NT2/D1 (cell line): ENCODE results near the gene CYP4F8.
"Not testable (repeated sequence)": the region's sequence is repeated elsewhere in the genome, so short reads cannot be mapped to it uniquely, and the experiment has no call there.

Source experiments
- DNase-seq: peaks from one replicate; pipeline ENCODE4 v3.0.0-alpha.2; 2011; ENCODE audit warnings: low read depth, low spot score
- H3K27me3 ChIP-seq: 2 replicates; pipeline ENCODE4 v1.6.0; 2011; ENCODE audit warnings: mild to moderate bottlenecking; ENCODE audit not compliant: insufficient read length, insufficient read depth
- H3K36me3 ChIP-seq: 2 replicates; pipeline ENCODE4 v1.6.1; 2011; ENCODE audit warnings: mild to moderate bottlenecking, low read length, mixed read lengths; ENCODE audit not compliant: insufficient read depth, insufficient read length
- H3K4me1 ChIP-seq: 2 replicates; pipeline ENCODE4 v1.5.1; 2011; ENCODE audit not compliant: insufficient read depth, insufficient read length
- H3K4me3 ChIP-seq: 2 replicates; pipeline ENCODE4 v1.5.1; 2011; ENCODE audit warnings: low read depth; ENCODE audit not compliant: insufficient read length
- H3K9ac ChIP-seq: 2 replicates; pipeline ENCODE4 v1.6.0; 2011; ENCODE audit warnings: low read depth; ENCODE audit not compliant: insufficient read length
- H3K9me3 ChIP-seq: 2 replicates; pipeline ENCODE4 v1.5.1; 2011; ENCODE audit warnings: mild to moderate bottlenecking, low read length; ENCODE audit not compliant: insufficient read depth
- SUZ12 ChIP-seq: IDR thresholded peaks from 2 replicates; pipeline ENCODE4 v1.6.1; 2011; ENCODE audit not compliant: insufficient read length, insufficient read depth; ENCODE audit errors: extremely low read depth
- YY1 ChIP-seq: IDR thresholded peaks from 2 replicates; pipeline ENCODE4 v1.6.1; 2011; ENCODE audit not compliant: insufficient read length, insufficient read depth
- ZNF274 ChIP-seq: IDR thresholded peaks from 2 replicates; pipeline ENCODE4 v1.6.1; 2011; ENCODE audit warnings: mild to moderate bottlenecking, low read depth, low read length

The CYP4F8 gene

GRCh38 chr19:15595069-15595468 lies 19.9 kb upstream of the CYP4F8 start:
- H3K27me3 ChIP-seq, result no peaks in the 10 kb centered on the region
- no peak overlapping the region for H3K9ac ChIP-seq
- TF ChIP-seq ZNF274 (no peak), SUZ12 (no peak), YY1 (no peak)
- no peak overlapping the region for H3K4me3 ChIP-seq
- H3K36me3 ChIP-seq, result no peaks in the 10 kb centered on the region
- H3K9me3 ChIP-seq, result peaks cover 9% of the 10 kb centered on the region; the same call in 1 of the 2 replicates
- no peak for DNase-seq
- no peaks in the 10 kb centered on the region for H3K4me1 ChIP-seq

- H3K9ac ChIP-seq, H3K9me3 ChIP-seq, H3K4me1 ChIP-seq, H3K36me3 ChIP-seq, H3K4me3 ChIP-seq, H3K27me3 ChIP-seq, DNase-seq: not testable (repeated sequence)
Measured at GRCh38 chr19:15607978-15608925, 6.8 kb upstream of the CYP4F8 start.

- Histone ChIP-seq H3K9me3 (no peaks in the 10 kb centered on the region), H3K4me3 (no peak overlapping the region), H3K9ac (no peak overlapping the region), H3K36me3 (no peaks in the 10 kb centered on the region), H3K4me1 (no peaks in the 10 kb centered on the region), H3K27me3 (no peaks in the 10 kb centered on the region)
- TF ChIP-seq SUZ12 (no peak), ZNF274 (no peak), YY1 (no peak)
- DNase-seq, result no peak
Measured at GRCh38 chr19:15609261-15609660, 5.8 kb upstream of the CYP4F8 start.

- Histone ChIP-seq H3K27me3 (peaks cover 5% of the 10 kb centered on the region), H3K36me3 (no peaks in the 10 kb centered on the region)
- TF ChIP-seq SUZ12 (no peak), ZNF274 (no peak), YY1 (no peak)
Measured at GRCh38 chr19:15612342-15612741, 2.7 kb upstream of the CYP4F8 start.

GRCh38 chr19:15613338-15613737 lies 1.7 kb upstream of the CYP4F8 start:
- no peak for DNase-seq
- Histone ChIP-seq H3K9me3 (no peaks in the 10 kb centered on the region), H3K4me1 (peaks cover 6% of the 10 kb centered on the region), H3K27me3 (peaks cover 14% of the 10 kb centered on the region), H3K4me3 (no peak overlapping the region), H3K36me3 (no peaks in the 10 kb centered on the region), H3K9ac (no peak overlapping the region)
- TF ChIP-seq ZNF274, result no peak
- TF ChIP-seq YY1, result no peak
- no peak for TF ChIP-seq SUZ12

More at GRCh38 chr19:15612342-15612741, 2.7 kb upstream of the CYP4F8 start:
- no peak overlapping the region for H3K4me3 ChIP-seq
- no peak overlapping the region for H3K9ac ChIP-seq
- H3K9me3 ChIP-seq, result no peaks in the 10 kb centered on the region
- no peak for DNase-seq
- peaks cover 6% of the 10 kb centered on the region for H3K4me1 ChIP-seq

GRCh38 chr19:15615526-15615925 lies 508 bp downstream of the CYP4F8 start:
- TF ChIP-seq ZNF274 (no peak), YY1 (no peak), SUZ12 (no peak)
- no peak for DNase-seq
- peaks cover 32% of the 10 kb centered on the region for H3K27me3 ChIP-seq
- no peak overlapping the region for H3K9ac ChIP-seq
- H3K4me1 ChIP-seq, result peaks cover 6% of the 10 kb centered on the region
- H3K4me3 ChIP-seq, result no peak overlapping the region
- H3K36me3 ChIP-seq, result no peaks in the 10 kb centered on the region
- no peaks in the 10 kb centered on the region for H3K9me3 ChIP-seq

- no peak for DNase-seq
- peaks cover 6% of the 10 kb centered on the region for H3K4me1 ChIP-seq
- no peak overlapping the region for H3K9ac ChIP-seq
- H3K36me3 ChIP-seq, result no peaks in the 10 kb centered on the region
- no peak for TF ChIP-seq SUZ12
- TF ChIP-seq YY1, result no peak
- no peaks in the 10 kb centered on the region for H3K9me3 ChIP-seq
- no peak overlapping the region for H3K4me3 ChIP-seq
- H3K27me3 ChIP-seq, result peaks cover 38% of the 10 kb centered on the region
Measured at GRCh38 chr19:15616183-15616582, 1.2 kb downstream of the CYP4F8 start.
